ENCODE measurements around the gene DARS1.

DARS1 gene

GRCh38 chr2:136014411-136014810 is 29.0 kb upstream of the DARS1 start:
- DNase-seq = no peak

GRCh38 chr2:136013955-136014354 is 28.5 kb upstream of the DARS1 start:
- DNase-seq = no peak

GRCh38 chr2:136013136-136013685 is 27.8 kb upstream of the DARS1 start:
- DNase-seq = no peak

GRCh38 chr2:136012315-136012714 is 26.9 kb upstream of the DARS1 start:
- no peak for DNase-seq

GRCh38 chr2:136010126-136010525 is 24.7 kb upstream of the DARS1 start:
- peak; percentile 60 for DNase-seq

GRCh38 chr2:136008205-136008865 is 22.9 kb upstream of the DARS1 start:
- DNase-seq = no peak

- DNase-seq = peak; percentile 27
Measured at GRCh38 chr2:136006658-136007057, 21.2 kb upstream of the DARS1 start.

GRCh38 chr2:136005462-136006196 is 20.2 kb upstream of the DARS1 start:
- DNase-seq = no peak

- no peak for DNase-seq
Measured at GRCh38 chr2:136004965-136005364, 19.5 kb upstream of the DARS1 start.

GRCh38 chr2:136001131-136001530 is 15.7 kb upstream of the DARS1 start:
- no peak for DNase-seq

- no peak for DNase-seq
Measured at GRCh38 chr2:136000502-136000901, 15.1 kb upstream of the DARS1 start.

GRCh38 chr2:135999899-136000298 is 14.5 kb upstream of the DARS1 start:
- no peak for DNase-seq

GRCh38 chr2:135998879-135999278 is 13.5 kb upstream of the DARS1 start:
- DNase-seq = no peak

GRCh38 chr2:135997380-135997779 is 12.0 kb upstream of the DARS1 start:
- no peak for DNase-seq

- no peak for DNase-seq
Measured at GRCh38 chr2:135996304-135996703, 10.9 kb upstream of the DARS1 start.

- no peak for DNase-seq
Measured at GRCh38 chr2:135994281-135994680, 8.9 kb upstream of the DARS1 start.

- DNase-seq = no peak
Measured at GRCh38 chr2:135993421-135993820, 8.0 kb upstream of the DARS1 start.

GRCh38 chr2:135991861-135992260 is 6.4 kb upstream of the DARS1 start:
- DNase-seq = no peak

GRCh38 chr2:135987441-135987840 is 2.0 kb upstream of the DARS1 start:
- DNase-seq = no peak

GRCh38 chr2:135986507-135986906 is 1.1 kb upstream of the DARS1 start:
- DNase-seq = no peak

GRCh38 chr2:135985826-135986393 is 484 bp upstream of the DARS1 start:
- DNase-seq = no peak

- DNase-seq = no peak
Measured at GRCh38 chr2:135984199-135985017, 1.0 kb downstream of the DARS1 start.

GRCh38 chr2:135980434-135981079 is 4.9 kb downstream of the DARS1 start:
- DNase-seq = no peak

All from fibroblast of skin of right quadriceps (primary cell).